ENCODE data around the gene DCXR. TPM values are rescaled to one million over a fixed set of nuclear protein-coding genes. Genes with fewer than 3 reads are reported as not detected.

The DCXR gene
- total RNA-seq, 2 donors from 2014 or later: 235 to 744 TPM

DNA sequence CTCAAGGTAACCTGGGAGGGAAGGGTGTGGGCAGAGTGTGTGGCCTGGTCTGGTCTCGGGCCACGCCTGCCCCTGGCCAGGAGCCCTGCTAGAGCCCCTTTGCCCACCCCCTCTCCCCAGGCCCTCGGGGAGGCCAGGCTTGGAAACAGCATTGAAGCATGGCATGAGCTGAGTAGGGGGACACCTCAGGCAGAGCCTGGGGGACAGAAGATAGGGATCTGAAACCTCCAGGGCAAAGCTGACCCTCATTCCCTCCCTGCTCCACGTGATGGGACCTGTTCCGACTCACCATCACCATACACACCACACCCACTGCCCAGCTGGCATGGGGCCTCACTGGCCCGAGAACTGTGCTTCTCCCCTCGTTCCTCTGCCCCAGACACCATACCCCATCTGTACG lies 11.6 kb upstream of the DCXR start:
- no peak overlapping the region for H3K4me3 ChIP-seq
- intact Hi-C loops (cut with DNase I): no loop called here
- WGBS: 77% methylated on average over 6 of the region's 8 CpGs
- peaks cover 6 to 12% of the 10 kb centered on the region in 2 donors for H3K36me3 ChIP-seq
- H3K9me3 ChIP-seq: no peaks in the 10 kb centered on the region
- no peak for TF ChIP-seq POLR2A (IDR thresholded peaks at IDR 0.05)
- no peak for TF ChIP-seq POLR2AphosphoS5 (IDR thresholded peaks at IDR 0.05)
- TF ChIP-seq, protein P1, sequence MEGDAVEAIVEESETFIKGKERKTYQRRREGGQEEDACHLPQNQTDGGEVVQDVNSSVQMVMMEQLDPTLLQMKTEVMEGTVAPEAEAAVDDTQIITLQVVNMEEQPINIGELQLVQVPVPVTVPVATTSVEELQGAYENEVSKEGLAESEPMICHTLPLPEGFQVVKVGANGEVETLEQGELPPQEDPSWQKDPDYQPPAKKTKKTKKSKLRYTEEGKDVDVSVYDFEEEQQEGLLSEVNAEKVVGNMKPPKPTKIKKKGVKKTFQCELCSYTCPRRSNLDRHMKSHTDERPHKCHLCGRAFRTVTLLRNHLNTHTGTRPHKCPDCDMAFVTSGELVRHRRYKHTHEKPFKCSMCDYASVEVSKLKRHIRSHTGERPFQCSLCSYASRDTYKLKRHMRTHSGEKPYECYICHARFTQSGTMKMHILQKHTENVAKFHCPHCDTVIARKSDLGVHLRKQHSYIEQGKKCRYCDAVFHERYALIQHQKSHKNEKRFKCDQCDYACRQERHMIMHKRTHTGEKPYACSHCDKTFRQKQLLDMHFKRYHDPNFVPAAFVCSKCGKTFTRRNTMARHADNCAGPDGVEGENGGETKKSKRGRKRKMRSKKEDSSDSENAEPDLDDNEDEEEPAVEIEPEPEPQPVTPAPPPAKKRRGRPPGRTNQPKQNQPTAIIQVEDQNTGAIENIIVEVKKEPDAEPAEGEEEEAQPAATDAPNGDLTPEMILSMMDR (IDR thresholded peaks at IDR 0.05): no peak
- peaks cover 19% of the 10 kb centered on the region for H3K4me1 ChIP-seq (replicated peaks)
- DNase-seq (ENCODE audit: low spot score): no peak
- H3K27ac ChIP-seq: no peak overlapping the region
- no peaks in the 10 kb centered on the region for H3K27me3 ChIP-seq (replicated peaks; ENCODE audit: insufficient read depth)

DNA sequence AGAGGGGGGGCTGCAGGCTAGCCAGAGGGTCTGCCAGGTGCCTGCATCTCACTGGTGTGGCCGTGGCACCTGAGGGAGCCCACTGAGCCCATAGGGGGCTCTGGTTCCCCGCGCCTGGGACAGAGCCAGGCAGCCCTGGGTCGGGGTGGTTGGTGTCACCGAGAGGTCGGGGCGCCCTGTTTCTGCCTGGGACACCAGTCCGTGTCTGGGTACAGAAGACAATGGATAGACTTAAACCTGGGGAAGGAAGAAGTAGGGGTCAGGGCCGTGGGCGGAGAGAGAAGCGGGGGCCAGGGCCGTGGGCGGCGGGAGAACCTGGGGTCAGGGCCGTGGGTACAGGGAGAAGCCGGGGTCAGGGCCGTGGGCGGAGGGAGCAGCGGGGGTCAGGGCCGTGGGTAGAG lies 11.1 kb upstream of the DCXR start:
- TF ChIP-seq POLR2A (IDR thresholded peaks at IDR 0.05) (no peak), POLR2AphosphoS5 (IDR thresholded peaks at IDR 0.05) (no peak)
- TF ChIP-seq, protein P1 (IDR thresholded peaks at IDR 0.05): no peak
- 91% methylated on average over 20 of the region's 20 CpGs for WGBS
- Histone ChIP-seq H3K36me3 (peaks cover 6 to 10% of the 10 kb centered on the region in 2 donors), H3K9me3 (no peaks in the 10 kb centered on the region), H3K4me3 (no peak overlapping the region), H3K27ac (no peak overlapping the region), H3K4me1 (replicated peaks) (peaks cover 19% of the 10 kb centered on the region), H3K27me3 (replicated peaks; ENCODE audit: insufficient read depth) (no peaks in the 10 kb centered on the region)
- no peak for DNase-seq (ENCODE audit: low spot score)
- intact Hi-C loops (cut with DNase I): no loop called here

DNA sequence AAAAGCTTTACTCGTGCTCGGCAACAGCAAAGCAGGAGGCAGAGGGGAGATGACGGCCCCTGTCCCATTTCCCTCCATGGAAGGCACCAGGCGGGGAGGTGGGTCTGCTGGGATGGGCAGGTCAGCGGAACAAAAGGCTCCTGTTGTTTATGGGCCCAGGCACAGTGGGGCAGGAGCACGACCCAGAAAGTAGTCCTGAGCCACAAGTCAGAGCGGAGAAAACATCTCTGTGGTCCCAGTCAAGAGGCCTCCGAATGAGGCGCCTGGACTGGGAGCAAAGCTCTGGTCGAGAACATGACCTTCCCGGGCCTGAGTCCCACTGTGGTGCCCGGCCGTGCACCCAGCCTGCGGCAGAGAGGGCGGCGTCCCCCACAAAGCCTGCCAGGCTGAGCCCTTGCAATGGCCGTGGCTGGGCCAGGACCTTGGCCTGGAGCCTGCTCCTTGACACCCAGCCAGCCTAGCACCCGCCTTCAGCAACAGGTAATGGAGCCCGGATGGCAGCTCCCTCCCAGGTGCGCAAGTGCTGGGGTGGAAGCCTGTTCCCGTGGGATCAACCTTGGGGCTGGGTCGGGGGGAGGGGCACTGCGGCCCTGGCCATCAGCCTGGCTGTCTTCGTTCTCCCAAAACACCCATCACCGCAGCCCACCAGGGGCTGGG lies 10.5 kb upstream of the DCXR start:
- no peak overlapping the region for H3K4me3 ChIP-seq
- intact Hi-C loops (cut with DNase I): no loop called here
- no peaks in the 10 kb centered on the region for H3K9me3 ChIP-seq
- no peak for TF ChIP-seq POLR2AphosphoS5 (IDR thresholded peaks at IDR 0.05)
- TF ChIP-seq, protein P1 (IDR thresholded peaks at IDR 0.05): no peak
- no peak for TF ChIP-seq POLR2A (IDR thresholded peaks at IDR 0.05)
- no peak for DNase-seq (ENCODE audit: low spot score)
- WGBS: 83% methylated on average over 25 of the region's 25 CpGs
- no peaks in the 10 kb centered on the region for H3K27me3 ChIP-seq (replicated peaks; ENCODE audit: insufficient read depth)
- peaks cover 14% of the 10 kb centered on the region for H3K4me1 ChIP-seq (replicated peaks)
- H3K27ac ChIP-seq: no peak overlapping the region
- H3K36me3 ChIP-seq: peaks cover 6 to 10% of the 10 kb centered on the region in 2 donors

DNA sequence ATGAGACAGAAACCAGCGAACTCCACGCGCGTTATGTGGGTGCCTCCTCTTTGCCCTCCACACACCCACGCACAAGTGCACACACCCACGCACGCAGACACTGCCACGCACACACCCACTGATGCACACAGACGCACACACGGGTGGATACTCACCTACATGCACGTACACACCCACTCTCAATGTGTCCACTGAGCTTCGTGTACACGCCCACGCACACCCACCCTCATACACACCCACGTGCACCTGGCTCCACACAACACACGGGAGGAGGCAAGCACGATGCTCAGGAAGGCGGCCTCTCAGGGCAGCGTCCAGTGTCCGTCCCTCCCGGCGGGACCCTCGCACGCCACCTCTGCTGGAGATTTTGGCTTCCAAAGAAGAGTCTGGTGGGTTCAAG lies 9.9 kb upstream of the DCXR start:
- DNase-seq (ENCODE audit: low spot score): no peak
- Histone ChIP-seq H3K27me3 (replicated peaks; ENCODE audit: insufficient read depth) (no peaks in the 10 kb centered on the region), H3K36me3 (peaks cover 6 to 10% of the 10 kb centered on the region in 2 donors), H3K4me1 (replicated peaks) (peaks cover 9% of the 10 kb centered on the region), H3K4me3 (no peak overlapping the region), H3K9me3 (no peaks in the 10 kb centered on the region), H3K27ac (no peak overlapping the region)
- TF ChIP-seq POLR2AphosphoS5 (IDR thresholded peaks at IDR 0.05) (no peak), POLR2A (IDR thresholded peaks at IDR 0.05) (no peak)
- TF ChIP-seq, protein P1 (IDR thresholded peaks at IDR 0.05): no peak
- 92% methylated on average over 24 of the region's 24 CpGs for WGBS
- intact Hi-C loops (cut with DNase I): no loop called here

DNA sequence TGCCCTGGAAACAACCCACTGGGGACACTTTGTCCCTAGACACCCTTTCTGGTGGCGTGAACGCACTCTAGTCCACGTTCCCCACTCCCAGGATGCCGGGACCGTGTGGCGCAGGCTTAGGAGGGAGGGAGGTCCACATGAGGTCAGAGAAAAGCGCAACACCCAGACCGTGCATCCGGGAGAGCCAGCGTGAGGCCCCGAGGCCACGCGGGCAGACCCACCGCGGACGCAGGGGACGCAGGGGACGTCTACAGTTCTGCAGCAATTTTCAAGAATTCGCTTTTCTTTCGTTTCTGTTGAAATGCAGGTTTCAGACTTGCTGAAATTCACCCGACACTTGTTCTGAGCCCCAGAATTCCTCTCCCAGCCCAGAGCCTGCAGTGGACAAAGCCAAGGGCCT lies 9.4 kb upstream of the DCXR start:
- no peak for TF ChIP-seq POLR2A (IDR thresholded peaks at IDR 0.05)
- TF ChIP-seq, protein P1 (IDR thresholded peaks at IDR 0.05): no peak
- intact Hi-C loops (cut with DNase I): no loop called here
- Histone ChIP-seq H3K9me3 (no peaks in the 10 kb centered on the region), H3K27ac (no peak overlapping the region), H3K27me3 (replicated peaks; ENCODE audit: insufficient read depth) (no peaks in the 10 kb centered on the region), H3K36me3 (peaks cover 6 to 10% of the 10 kb centered on the region in 2 donors), H3K4me1 (replicated peaks) (peaks cover 7% of the 10 kb centered on the region), H3K4me3 (no peak overlapping the region)
- WGBS: 92% methylated on average over 21 of the region's 21 CpGs
- no peak for DNase-seq (ENCODE audit: low spot score)
